HEK293 (cell line): ENCODE measurements around the gene LANCL2.

ENCODE experiments used
- CTCF ChIA-PET: fragments of 350-600 bp; formaldehyde crosslinking; extraction: SDS; loops from one replicate; lab custom pipeline; 2021; ENCODE audit warnings: antibody characterized with exemption; lab: Yijun Ruan, JAX
- POLR2A ChIA-PET: fragments of 300-600 bp; formaldehyde crosslinking; extraction: SDS; loops from one replicate; lab custom pipeline; 2020; ENCODE audit warnings: antibody characterized with exemption, inconsistent platforms; lab: Yijun Ruan, JAX
- H3K27ac ChIP-seq: fragments of 200-500 bp; sonication (Bioruptor generic); 2 replicates; pipeline ENCODE4 v1.5.1; 2014; ENCODE audit warnings: low read depth, low read length, control low read depth, inconsistent platforms; ENCODE audit errors: extremely low read depth
- H3K36me3 ChIP-seq, 2 experiments: fragments of 200-500 bp in 1 of 2; sonication (Bioruptor generic) in 1 of 2; 1 replicate in 1 of 2; 2 replicates in 1 of 2; pipeline ENCODE4 v1.5.1; 2014 to 2017; ENCODE audit warnings: inconsistent platforms in 2 of 2, low read length in 2 of 2; ENCODE audit not compliant: control insufficient read depth in 2 of 2, insufficient read depth in 1 of 2
- H3K4me1 ChIP-seq: fragments of 200-500 bp; sonication (Bioruptor generic); 2 replicates; pipeline ENCODE4 v1.5.1; 2014; ENCODE audit warnings: mild to moderate bottlenecking, low read length, inconsistent platforms; ENCODE audit not compliant: control insufficient read depth, insufficient read depth
- H3K4me3 ChIP-seq: 2 replicates; pipeline ENCODE4 v1.5.1; 2011; ENCODE audit warnings: low read depth, mild to moderate bottlenecking, control low read depth, low read length, moderate library complexity
- H3K9me3 ChIP-seq: fragments of 200-500 bp; sonication (Bioruptor generic); 2 replicates; pipeline ENCODE4 v1.5.1; 2014; ENCODE audit warnings: low read depth, low read length, inconsistent platforms; ENCODE audit not compliant: control insufficient read depth, insufficient read depth
- BCL11A ChIP-seq: fragments of 450-650 bp; formaldehyde crosslinking; IDR thresholded peaks from 2 replicates; pipeline ENCODE4 v1.5.1; 2016; ENCODE audit warnings: low read depth, missing biosample characterization, missing genetic modification characterization
- MZF1 ChIP-seq: fragments of 450-650 bp; formaldehyde crosslinking; IDR thresholded peaks from 2 replicates; pipeline ENCODE4 v1.5.1; 2017; ENCODE audit warnings: missing biosample characterization, missing genetic modification characterization, borderline replicate concordance
- OSR2 ChIP-seq: fragments of 450-650 bp; formaldehyde crosslinking; IDR thresholded peaks from 2 replicates; pipeline ENCODE4 v1.5.1; 2016; ENCODE audit warnings: missing biosample characterization, missing genetic modification characterization
- OVOL3 ChIP-seq: fragments of 450-650 bp; formaldehyde crosslinking; IDR thresholded peaks from 2 replicates; pipeline ENCODE4 v1.5.1; 2016; ENCODE audit warnings: missing biosample characterization, missing genetic modification characterization
- TCF7L2 ChIP-seq: IDR thresholded peaks from 2 replicates; pipeline ENCODE4 v1.6.1; 2011; ENCODE audit warnings: low read depth, mild to moderate bottlenecking, inconsistent platforms, low read length, moderate library complexity, borderline replicate concordance
- ZNF157 ChIP-seq: fragments of 450-650 bp; formaldehyde crosslinking; IDR thresholded peaks from 2 replicates; pipeline ENCODE4 v1.5.1; 2016; ENCODE audit warnings: missing biosample characterization, missing genetic modification characterization
- ZNF184 ChIP-seq: fragments of 450-650 bp; IDR thresholded peaks from 2 replicates; pipeline ENCODE4 v1.5.1; 2018; ENCODE audit warnings: missing biosample characterization, mild to moderate bottlenecking, missing genetic modification characterization
- ZNF19 ChIP-seq: fragments of 450-650 bp; formaldehyde crosslinking; IDR thresholded peaks from 2 replicates; pipeline ENCODE4; 2016; ENCODE audit warnings: missing biosample characterization, missing genetic modification characterization, low read depth
- ZNF23 ChIP-seq: fragments of 450-650 bp; formaldehyde crosslinking; IDR thresholded peaks from 2 replicates; pipeline ENCODE4 v1.5.1; 2016; ENCODE audit warnings: missing biosample characterization, missing genetic modification characterization, borderline replicate concordance
- ZNF302 ChIP-seq: fragments of 450-650 bp; formaldehyde crosslinking; IDR thresholded peaks from 2 replicates; pipeline ENCODE4 v1.5.1; 2016; ENCODE audit warnings: missing biosample characterization, missing genetic modification characterization, low read depth
- ZNF366 ChIP-seq: fragments of 450-650 bp; formaldehyde crosslinking; conservative IDR thresholded peaks from 2 replicates; pipeline ENCODE4 v1.5.1; 2016; ENCODE audit warnings: missing biosample characterization, missing genetic modification characterization
- ZNF37A ChIP-seq: fragments of 450-650 bp; IDR thresholded peaks from 2 replicates; pipeline ENCODE4 v1.5.1; 2018; ENCODE audit warnings: missing biosample characterization, missing genetic modification characterization
- ZNF391 ChIP-seq: fragments of 450-650 bp; formaldehyde crosslinking; IDR thresholded peaks from 2 replicates; pipeline ENCODE4 v1.5.1; 2016; ENCODE audit warnings: low read depth, missing biosample characterization, missing genetic modification characterization, borderline replicate concordance
- ZNF510 ChIP-seq: fragments of 450-650 bp; formaldehyde crosslinking; IDR thresholded peaks from 2 replicates; pipeline ENCODE4 v1.5.1; 2018; ENCODE audit warnings: mild to moderate bottlenecking, missing genetic modification characterization, missing biosample characterization; ENCODE audit not compliant: insufficient replicate concordance
- ZNF560 ChIP-seq: fragments of 450-650 bp; formaldehyde crosslinking; IDR thresholded peaks from 2 replicates; pipeline ENCODE4 v1.5.1; 2017; ENCODE audit warnings: missing biosample characterization, missing genetic modification characterization, borderline replicate concordance
- ZNF677 ChIP-seq: fragments of 450-650 bp; IDR thresholded peaks from 2 replicates; pipeline ENCODE4 v1.5.0; 2018; ENCODE audit warnings: missing biosample characterization, mild to moderate bottlenecking, missing genetic modification characterization, moderate library complexity
- ZNF776 ChIP-seq: fragments of 450-650 bp; formaldehyde crosslinking; IDR thresholded peaks from 2 replicates; pipeline ENCODE4 v1.5.0; 2017; ENCODE audit warnings: missing biosample characterization, missing genetic modification characterization, borderline replicate concordance
- ZNF837 ChIP-seq: fragments of 450-650 bp; formaldehyde crosslinking; IDR thresholded peaks from 2 replicates; pipeline ENCODE4 v1.5.1; 2016; ENCODE audit warnings: missing biosample characterization, missing genetic modification characterization
- TF ChIP-seq, protein P1 (sequence below): fragments of 450-650 bp; formaldehyde crosslinking; IDR thresholded peaks from 2 replicates; pipeline ENCODE4 v1.5.1; 2016; ENCODE audit warnings: missing biosample characterization, missing genetic modification characterization
- TF ChIP-seq, protein P2 (sequence below): fragments of 450-650 bp; formaldehyde crosslinking; IDR thresholded peaks from 2 replicates; pipeline ENCODE4 v1.5.1; 2016; ENCODE audit warnings: missing biosample characterization, missing genetic modification characterization

Gene LANCL2

DNA sequence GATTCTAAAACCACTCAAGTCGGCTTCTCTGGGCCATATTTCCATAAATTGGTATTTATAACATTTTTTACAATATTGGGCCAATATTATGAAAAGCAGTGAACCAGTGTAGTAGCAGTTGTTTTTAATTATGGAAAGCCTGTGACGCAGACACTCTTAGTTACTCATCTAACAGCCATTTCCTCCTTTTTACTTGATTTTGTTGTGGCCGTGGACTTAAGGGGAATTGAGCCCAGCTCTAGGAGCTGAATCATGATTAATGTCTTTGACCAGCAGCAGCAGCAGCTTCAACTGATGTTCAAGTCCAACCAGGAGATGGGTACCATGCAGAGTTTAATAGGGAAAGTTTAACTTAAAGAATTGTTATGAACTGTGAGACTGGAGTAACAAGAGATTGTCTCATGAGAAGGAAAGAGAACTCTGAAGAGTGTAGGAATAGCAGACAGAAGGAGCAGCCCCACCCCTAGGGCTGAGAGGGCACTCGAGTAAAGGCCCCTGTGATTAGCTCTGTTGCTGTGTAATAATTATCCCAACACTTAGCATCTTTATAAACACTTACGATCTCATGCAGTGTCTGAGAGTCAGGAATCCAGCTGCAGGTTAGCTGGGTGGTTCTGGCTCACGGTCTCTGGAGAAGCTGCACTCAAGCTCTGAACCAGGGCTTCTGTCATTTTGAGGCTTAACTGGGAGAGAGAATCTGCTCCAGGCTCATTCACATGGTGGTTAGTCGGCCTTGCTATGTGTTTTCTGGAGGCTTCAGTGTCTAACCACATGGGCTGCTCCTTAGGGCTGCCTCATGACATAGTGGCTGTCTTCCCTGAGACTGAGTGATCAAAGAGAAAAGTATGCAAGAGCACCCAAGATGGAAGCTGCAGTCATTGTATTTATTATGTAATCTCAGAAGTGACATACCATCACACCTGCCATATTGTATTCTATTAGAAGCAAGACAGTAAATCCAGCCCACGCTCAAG, 4.6 kb downstream of the LANCL2 start (continued):
- TF ChIP-seq OVOL3 (tag by site-specific recombination): no peak

DNA sequence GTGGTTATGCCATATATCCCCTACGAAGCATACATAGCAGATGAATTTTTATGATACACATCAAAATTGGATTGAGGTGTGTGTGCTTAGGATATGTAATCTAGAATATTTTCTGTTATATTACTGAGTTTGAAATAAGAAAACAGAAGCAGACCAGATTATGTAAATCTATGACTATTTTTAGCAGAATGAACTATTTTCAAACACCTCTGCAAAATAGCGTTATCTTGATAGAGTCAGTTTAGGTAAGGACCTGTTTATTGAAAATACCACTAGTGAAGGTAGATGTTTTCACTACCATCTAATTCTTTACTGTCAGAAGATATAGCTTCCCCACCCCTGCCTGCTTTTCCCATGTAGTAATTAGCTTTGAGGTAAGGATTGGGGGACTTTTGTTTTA, 9.1 kb downstream of the LANCL2 start:
- CTCF ChIA-PET: no interaction called here
- H3K4me3 ChIP-seq: no peak overlapping the region
- H3K4me1 ChIP-seq: peaks cover 5% of the 10 kb centered on the region; the same call in 1 of the 2 replicates
- no peak overlapping the region for H3K27ac ChIP-seq
- no peak for TF ChIP-seq ZNF510
- no peak for TF ChIP-seq ZNF776 (tag by site-specific recombination)
- TF ChIP-seq MZF1 (tag by site-specific recombination): no peak
- no peak for TF ChIP-seq ZNF391
- TF ChIP-seq, protein P1, sequence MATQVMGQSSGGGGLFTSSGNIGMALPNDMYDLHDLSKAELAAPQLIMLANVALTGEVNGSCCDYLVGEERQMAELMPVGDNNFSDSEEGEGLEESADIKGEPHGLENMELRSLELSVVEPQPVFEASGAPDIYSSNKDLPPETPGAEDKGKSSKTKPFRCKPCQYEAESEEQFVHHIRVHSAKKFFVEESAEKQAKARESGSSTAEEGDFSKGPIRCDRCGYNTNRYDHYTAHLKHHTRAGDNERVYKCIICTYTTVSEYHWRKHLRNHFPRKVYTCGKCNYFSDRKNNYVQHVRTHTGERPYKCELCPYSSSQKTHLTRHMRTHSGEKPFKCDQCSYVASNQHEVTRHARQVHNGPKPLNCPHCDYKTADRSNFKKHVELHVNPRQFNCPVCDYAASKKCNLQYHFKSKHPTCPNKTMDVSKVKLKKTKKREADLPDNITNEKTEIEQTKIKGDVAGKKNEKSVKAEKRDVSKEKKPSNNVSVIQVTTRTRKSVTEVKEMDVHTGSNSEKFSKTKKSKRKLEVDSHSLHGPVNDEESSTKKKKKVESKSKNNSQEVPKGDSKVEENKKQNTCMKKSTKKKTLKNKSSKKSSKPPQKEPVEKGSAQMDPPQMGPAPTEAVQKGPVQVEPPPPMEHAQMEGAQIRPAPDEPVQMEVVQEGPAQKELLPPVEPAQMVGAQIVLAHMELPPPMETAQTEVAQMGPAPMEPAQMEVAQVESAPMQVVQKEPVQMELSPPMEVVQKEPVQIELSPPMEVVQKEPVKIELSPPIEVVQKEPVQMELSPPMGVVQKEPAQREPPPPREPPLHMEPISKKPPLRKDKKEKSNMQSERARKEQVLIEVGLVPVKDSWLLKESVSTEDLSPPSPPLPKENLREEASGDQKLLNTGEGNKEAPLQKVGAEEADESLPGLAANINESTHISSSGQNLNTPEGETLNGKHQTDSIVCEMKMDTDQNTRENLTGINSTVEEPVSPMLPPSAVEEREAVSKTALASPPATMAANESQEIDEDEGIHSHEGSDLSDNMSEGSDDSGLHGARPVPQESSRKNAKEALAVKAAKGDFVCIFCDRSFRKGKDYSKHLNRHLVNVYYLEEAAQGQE (tag by site-specific recombination): no peak
- TF ChIP-seq ZNF366: no peak
- TF ChIP-seq OSR2 (tag by site-specific recombination): no peak
- no peak for TF ChIP-seq ZNF19
- no peak for TF ChIP-seq ZNF837 (tag by site-specific recombination)
- no peak for TF ChIP-seq ZNF157 (tag by site-specific recombination)
- TF ChIP-seq, protein P2, sequence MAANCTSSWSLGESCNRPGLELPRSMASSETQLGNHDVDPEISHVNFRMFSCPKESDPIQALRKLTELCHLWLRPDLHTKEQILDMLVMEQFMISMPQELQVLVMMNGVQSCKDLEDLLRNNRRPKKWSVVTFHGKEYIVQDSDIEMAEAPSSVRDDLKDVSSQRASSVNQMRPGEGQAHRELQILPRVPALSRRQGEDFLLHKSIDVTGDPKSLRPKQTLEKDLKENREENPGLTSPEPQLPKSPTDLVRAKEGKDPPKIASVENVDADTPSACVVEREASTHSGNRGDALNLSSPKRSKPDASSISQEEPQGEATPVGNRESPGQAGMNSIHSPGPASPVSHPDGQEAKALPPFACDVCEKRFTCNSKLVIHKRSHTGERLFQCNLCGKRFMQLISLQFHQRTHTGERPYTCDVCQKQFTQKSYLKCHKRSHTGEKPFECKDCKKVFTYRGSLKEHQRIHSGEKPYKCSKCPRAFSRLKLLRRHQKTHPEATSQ (tag by site-specific recombination): no peak
- no peak for TF ChIP-seq ZNF184 (tag by site-specific recombination)
- no peak for TF ChIP-seq TCF7L2
- TF ChIP-seq ZNF37A: no peak
- POLR2A ChIA-PET: interaction anchor here (2.0 kb wide), 1 partner anchor 8 kb away, joined by 10 read pairs; the partner anchor contains the start of gene LANCL2
- H3K9me3 ChIP-seq: no peaks in the 10 kb centered on the region
- no peaks in the 10 kb centered on the region for H3K36me3 ChIP-seq

DNA sequence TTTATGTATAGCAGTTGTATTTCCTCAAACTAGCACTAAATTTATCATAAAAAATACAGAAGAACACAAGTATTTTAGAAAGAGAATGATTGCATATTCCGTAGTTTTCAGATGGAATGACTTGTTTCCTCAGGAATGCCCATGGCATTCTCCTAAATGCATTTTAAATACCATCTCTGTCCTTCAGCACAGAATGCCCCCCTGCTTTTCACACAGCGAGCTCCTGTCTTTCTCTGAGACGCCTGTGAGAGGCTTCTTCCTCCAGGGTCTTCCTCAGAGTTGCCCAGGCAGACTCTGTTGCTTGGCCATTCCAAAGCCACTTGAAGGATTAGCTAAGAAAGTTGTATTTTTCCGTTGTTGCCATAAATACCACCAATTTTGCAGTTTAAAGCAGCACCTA, 10.1 kb downstream of the LANCL2 start:
- TF ChIP-seq BCL11A (no peak), ZNF560 (tag by site-specific recombination) (no peak), ZNF391 (no peak), ZNF23 (tag by site-specific recombination) (no peak), ZNF302 (tag by site-specific recombination) (no peak), ZNF677 (tag by site-specific recombination) (no peak)
- TF ChIP-seq, all 188 proteins: peak for 0
- H3K9me3 ChIP-seq: no peaks in the 10 kb centered on the region
- POLR2A ChIA-PET: interaction anchor here (2.0 kb wide), 1 partner anchor 9 kb away, joined by 10 read pairs; the partner anchor contains the start of gene LANCL2
- CTCF ChIA-PET: no interaction called here
- H3K27ac ChIP-seq: no peak overlapping the region
- H3K36me3 ChIP-seq: no peaks in the 10 kb centered on the region
- H3K4me3 ChIP-seq: no peak overlapping the region
- peaks cover 5% of the 10 kb centered on the region; the same call in 1 of the 2 replicates for H3K4me1 ChIP-seq
